Measurements from ENCODE around the gene ABHD17B.
"Not testable (repeated sequence)": the region's sequence is repeated elsewhere in the genome, so short reads cannot be mapped to it uniquely, and the experiment has no call there.

The ABHD17B gene

DNA sequence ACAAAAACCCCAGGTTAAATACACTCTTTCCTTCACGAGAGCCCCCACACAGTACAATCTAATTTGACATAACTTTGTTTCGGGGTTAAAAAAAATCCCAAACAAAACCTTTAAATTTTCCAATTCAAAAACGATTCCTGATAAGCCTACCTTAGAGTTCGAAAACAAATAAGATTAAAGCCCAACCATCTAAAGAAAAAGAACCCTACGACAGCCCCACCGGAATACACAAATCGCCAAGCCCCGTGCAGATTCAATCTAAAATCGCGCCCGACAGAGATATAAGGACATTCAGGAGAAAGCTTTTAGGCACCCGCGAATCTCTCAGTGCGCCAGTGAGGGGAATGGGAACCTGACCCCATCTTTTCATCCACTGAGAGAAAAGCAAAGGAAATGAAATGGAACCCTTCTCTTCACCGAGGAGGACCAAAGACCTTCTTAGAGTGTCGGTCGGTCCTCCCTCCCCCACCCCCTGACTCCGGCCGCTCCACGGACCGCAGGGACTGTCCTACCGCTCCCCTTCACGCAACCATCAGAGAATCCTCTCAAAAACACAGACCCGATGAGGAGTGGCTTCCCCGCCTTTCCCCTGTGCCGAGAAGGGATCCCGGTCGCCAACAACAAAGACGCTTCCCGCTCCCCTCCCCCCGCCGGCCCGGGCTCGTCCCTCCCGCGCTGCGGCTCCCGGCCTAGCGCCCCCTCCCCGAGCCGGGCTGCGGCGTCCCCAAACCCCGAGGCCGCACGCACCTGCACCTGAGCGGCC is 925 bp downstream of the ABHD17B start:
- ChIA-PET POLR2A (no interaction called here), CTCF (no interaction called here)
- TF ChIP-seq HDGF (IDR thresholded peaks at IDR 0.05; ENCODE audit: borderline replicate concordance) (no peak), ELF4 (IDR thresholded peaks at IDR 0.05) (no peak), L3MBTL2 (conservative IDR thresholded peaks at IDR 0.05) (no peak), FOXA1 (IDR thresholded peaks at IDR 0.05) (no peak), BHLHE40 (IDR thresholded peaks at IDR 0.05; ENCODE audit: borderline replicate concordance) (no peak), SUZ12 (IDR thresholded peaks at IDR 0.05) (no peak)
- TF ChIP-seq, protein P1, sequence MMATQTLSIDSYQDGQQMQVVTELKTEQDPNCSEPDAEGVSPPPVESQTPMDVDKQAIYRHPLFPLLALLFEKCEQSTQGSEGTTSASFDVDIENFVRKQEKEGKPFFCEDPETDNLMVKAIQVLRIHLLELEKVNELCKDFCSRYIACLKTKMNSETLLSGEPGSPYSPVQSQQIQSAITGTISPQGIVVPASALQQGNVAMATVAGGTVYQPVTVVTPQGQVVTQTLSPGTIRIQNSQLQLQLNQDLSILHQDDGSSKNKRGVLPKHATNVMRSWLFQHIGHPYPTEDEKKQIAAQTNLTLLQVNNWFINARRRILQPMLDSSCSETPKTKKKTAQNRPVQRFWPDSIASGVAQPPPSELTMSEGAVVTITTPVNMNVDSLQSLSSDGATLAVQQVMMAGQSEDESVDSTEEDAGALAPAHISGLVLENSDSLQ (IDR thresholded peaks at IDR 0.05), result no peak
- DNase-seq (ENCODE audit: extremely low spot score), result peak; percentile 30

DNA sequence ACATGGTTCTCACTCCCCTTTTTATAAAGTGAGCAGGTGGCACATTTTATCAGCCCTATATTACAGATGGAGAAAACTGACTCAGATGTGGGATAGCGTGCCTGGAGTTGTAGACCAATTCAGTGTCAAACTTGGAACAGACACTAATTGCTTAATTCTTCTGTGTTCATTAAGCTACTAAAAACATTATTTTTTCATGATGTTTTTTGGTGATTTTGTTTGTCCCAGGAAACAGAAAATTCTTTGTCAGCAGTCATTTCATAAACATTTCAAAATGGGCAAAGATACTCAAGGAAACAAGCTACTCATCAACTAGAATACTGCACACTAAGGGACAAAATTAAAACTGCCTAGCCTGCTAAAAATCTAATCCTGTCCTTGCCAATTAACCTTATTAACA is 2.2 kb downstream of the ABHD17B start:
- ChIA-PET POLR2A (no interaction called here), CTCF (no interaction called here)
- TF ChIP-seq ZNF384 (IDR thresholded peaks at IDR 0.05) (no peak), SUZ12 (IDR thresholded peaks at IDR 0.05) (no peak), CTBP1 (IDR thresholded peaks at IDR 0.05; ENCODE audit: borderline replicate concordance) (no peak)
- DNase-seq (ENCODE audit: extremely low spot score), result no peak

DNA sequence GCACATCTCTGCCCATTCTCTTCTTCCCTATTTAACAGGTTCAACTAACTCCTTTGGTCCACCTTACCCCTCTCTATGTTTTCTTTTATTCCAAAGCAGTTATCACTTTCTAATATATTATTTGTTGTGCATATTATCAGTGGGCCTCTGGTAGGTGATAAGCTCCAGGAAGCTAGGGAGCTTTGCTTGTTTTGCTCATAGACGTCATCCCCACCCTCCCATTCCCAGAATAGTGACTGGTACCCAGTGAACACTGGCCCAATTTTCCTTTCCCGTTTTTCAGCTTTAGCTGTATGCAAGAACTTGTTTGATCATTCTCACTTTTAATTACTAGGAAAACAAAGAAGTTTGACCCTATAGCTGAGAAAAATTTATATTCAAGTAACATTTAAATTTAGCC is 6.9 kb downstream of the ABHD17B start:
- ChIA-PET CTCF (no interaction called here), POLR2A (no interaction called here)
- no peak for DNase-seq (ENCODE audit: extremely low spot score)
- TF ChIP-seq FOXK2 (IDR thresholded peaks at IDR 0.05), result no peak
- no peak for TF ChIP-seq SP1 (IDR thresholded peaks at IDR 0.05)
- no peak for TF ChIP-seq SUZ12 (IDR thresholded peaks at IDR 0.05)
- TF ChIP-seq NFRKB (IDR thresholded peaks at IDR 0.05), result no peak
- TF ChIP-seq LEF1 (IDR thresholded peaks at IDR 0.05; ENCODE audit: borderline replicate concordance), result no peak
- TF ChIP-seq FOXA1 (IDR thresholded peaks at IDR 0.05), result no peak
- no peak for TF ChIP-seq CTBP1 (IDR thresholded peaks at IDR 0.05; ENCODE audit: borderline replicate concordance)
- no peak for TF ChIP-seq TARDBP (IDR thresholded peaks at IDR 0.05)
- no peak for TF ChIP-seq ZNF384 (IDR thresholded peaks at IDR 0.05)
- TF ChIP-seq ELF4 (IDR thresholded peaks at IDR 0.05), result no peak
- TF ChIP-seq HDGF (IDR thresholded peaks at IDR 0.05; ENCODE audit: borderline replicate concordance), result no peak
- TF ChIP-seq, protein P1 (IDR thresholded peaks at IDR 0.05), result no peak
- no peak for TF ChIP-seq L3MBTL2 (conservative IDR thresholded peaks at IDR 0.05)
- no peak for TF ChIP-seq BHLHE40 (IDR thresholded peaks at IDR 0.05; ENCODE audit: borderline replicate concordance)

DNA sequence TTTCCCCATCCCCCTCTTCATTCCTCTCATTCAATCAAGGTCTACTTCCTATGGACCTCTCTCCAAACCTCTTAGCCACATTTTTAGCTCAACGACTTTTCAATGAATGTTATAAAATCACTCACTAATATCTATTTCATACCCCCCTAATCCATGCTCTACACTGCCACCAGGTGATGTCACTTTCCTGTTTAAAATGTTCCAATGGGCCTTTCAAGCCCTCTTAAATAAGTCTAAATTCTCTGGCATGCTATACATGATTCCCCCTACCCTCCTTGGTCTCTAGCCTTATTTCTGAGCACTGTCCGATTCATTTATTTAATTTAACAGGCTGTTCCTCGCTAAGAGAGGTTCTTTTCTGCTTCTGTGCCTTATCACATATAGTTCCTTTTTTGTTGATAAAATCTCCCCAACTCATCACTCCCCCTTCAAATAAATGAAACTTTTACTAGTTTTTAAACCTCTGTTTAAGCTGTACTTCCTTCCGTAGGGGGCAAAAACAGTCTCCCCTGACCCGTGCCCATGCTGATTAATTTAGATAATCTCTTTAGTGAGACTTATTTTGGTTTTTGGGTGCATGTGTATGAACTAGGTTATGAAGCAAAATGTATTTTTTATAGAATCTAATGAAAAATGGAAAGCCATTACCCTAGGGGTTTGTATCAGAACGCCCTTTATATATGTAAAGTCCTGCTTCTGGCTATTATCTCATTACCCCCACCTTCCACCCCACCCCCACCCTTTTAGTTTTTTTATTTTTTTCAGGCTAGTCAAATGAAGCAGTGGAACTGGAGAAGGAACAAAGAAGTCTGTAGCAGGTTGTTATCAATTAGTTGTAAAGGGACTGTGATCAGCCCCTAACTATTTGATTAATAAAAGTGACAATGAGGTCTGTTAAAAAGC is 9.0 kb downstream of the ABHD17B start:
- CTCF ChIA-PET, result no interaction called here
- POLR2A ChIA-PET, result no interaction called here
- no peak for TF ChIP-seq ARNT (IDR thresholded peaks at IDR 0.05)
- no peak for TF ChIP-seq NFRKB (IDR thresholded peaks at IDR 0.05)
- no peak for TF ChIP-seq FOXM1 (IDR thresholded peaks at IDR 0.05; ENCODE audit: borderline replicate concordance)
- no peak for TF ChIP-seq L3MBTL2 (conservative IDR thresholded peaks at IDR 0.05)
- no peak for TF ChIP-seq ZNF384 (IDR thresholded peaks at IDR 0.05)
- TF ChIP-seq HDGF (IDR thresholded peaks at IDR 0.05; ENCODE audit: borderline replicate concordance), result no peak
- TF ChIP-seq FOXA1 (IDR thresholded peaks at IDR 0.05), result no peak
- no peak for TF ChIP-seq BHLHE40 (IDR thresholded peaks at IDR 0.05; ENCODE audit: borderline replicate concordance)
- no peak for TF ChIP-seq CTBP1 (IDR thresholded peaks at IDR 0.05; ENCODE audit: borderline replicate concordance)
- no peak for TF ChIP-seq SUZ12 (IDR thresholded peaks at IDR 0.05)
- no peak for TF ChIP-seq FOXK2 (IDR thresholded peaks at IDR 0.05)
- TF ChIP-seq LEF1 (IDR thresholded peaks at IDR 0.05; ENCODE audit: borderline replicate concordance), result no peak
- DNase-seq (ENCODE audit: extremely low spot score), result no peak

DNA sequence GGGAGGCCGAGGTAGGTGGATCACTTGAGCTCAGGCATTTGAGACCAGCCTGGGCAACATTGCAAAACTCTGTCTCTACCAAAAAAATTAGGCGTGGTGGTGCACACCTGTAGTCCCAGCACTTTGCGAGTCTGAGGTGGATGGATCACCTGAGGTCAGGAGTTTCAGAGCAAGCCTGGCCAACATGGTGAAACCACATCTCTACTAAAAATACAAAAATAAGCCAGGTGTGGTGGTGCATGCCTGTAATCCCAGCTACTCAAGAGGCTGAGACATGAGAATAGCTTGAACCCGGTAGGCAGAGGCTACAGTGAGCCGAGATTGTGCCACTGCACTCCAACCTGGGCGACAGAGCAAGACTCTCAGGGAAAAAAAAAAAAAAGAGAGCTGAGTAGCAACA is 12.2 kb downstream of the ABHD17B start:
- POLR2A ChIA-PET; DNase-seq (ENCODE audit: extremely low spot score): not testable (repeated sequence)
- CTCF ChIA-PET, result interaction anchor here (0.8 kb wide), 1 partner anchor 126 kb away, joined by 3 read pairs; no protein-coding TSS in a partner anchor

DNA sequence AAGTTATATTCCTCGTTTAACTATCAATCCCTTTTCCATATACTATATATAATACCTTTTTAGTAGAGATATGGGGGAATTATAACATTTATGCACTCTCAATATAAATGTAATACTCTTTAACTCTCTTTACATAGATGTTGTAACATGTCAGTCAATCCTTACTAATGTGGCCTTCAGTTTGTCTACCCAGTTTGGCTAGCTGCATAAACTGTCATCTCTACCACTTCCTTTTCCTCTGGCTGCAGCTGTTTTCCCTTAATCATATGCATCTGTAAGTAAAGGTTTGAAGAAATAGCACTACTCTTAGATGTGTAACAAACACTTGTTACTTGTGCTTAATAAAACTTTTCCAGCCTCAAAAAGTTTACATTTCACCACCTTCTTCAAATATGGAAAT is 13.4 kb downstream of the ABHD17B start:
- DNase-seq (ENCODE audit: extremely low spot score), result no peak
- CTCF ChIA-PET, result interaction anchor here (1.0 kb wide), 1 partner anchor 11 kb away, joined by 3 read pairs; no protein-coding TSS in a partner anchor
- no peak for TF ChIP-seq TARDBP (IDR thresholded peaks at IDR 0.05)
- TF ChIP-seq NFRKB (IDR thresholded peaks at IDR 0.05), result no peak
- TF ChIP-seq ARNT (IDR thresholded peaks at IDR 0.05), result no peak
- no peak for TF ChIP-seq LEF1 (IDR thresholded peaks at IDR 0.05; ENCODE audit: borderline replicate concordance)
- TF ChIP-seq, protein P1 (IDR thresholded peaks at IDR 0.05), result no peak
- TF ChIP-seq BHLHE40 (IDR thresholded peaks at IDR 0.05; ENCODE audit: borderline replicate concordance), result no peak
- no peak for TF ChIP-seq SP1 (IDR thresholded peaks at IDR 0.05)
- TF ChIP-seq L3MBTL2 (conservative IDR thresholded peaks at IDR 0.05), result no peak
- TF ChIP-seq ELF4 (IDR thresholded peaks at IDR 0.05), result no peak
- TF ChIP-seq FOXM1 (IDR thresholded peaks at IDR 0.05; ENCODE audit: borderline replicate concordance), result no peak
- no peak for TF ChIP-seq FOXA1 (IDR thresholded peaks at IDR 0.05)
- no peak for TF ChIP-seq FOXK2 (IDR thresholded peaks at IDR 0.05)
- POLR2A ChIA-PET, result no interaction called here

All from HEK293T (cell line).